HL-60/S4 treated with phorbol 12-myristate 13-acetate at 8.2 ng/mL for 4 days and 3 days (cell line): ENCODE results near the gene SFI1.
"Not testable (repeated sequence)": the region's sequence is repeated elsewhere in the genome, so short reads cannot be mapped to it uniquely, and the experiment has no call there.

Experiments used
- in situ Hi-C: fragments of 300-500 bp; cut with MboI; formaldehyde crosslinking; loops from 2 replicates; pipeline ENCODE4 v1.15.0; 2022; ENCODE audit warnings: low sequenced_read_pairs

The SFI1 gene

DNA sequence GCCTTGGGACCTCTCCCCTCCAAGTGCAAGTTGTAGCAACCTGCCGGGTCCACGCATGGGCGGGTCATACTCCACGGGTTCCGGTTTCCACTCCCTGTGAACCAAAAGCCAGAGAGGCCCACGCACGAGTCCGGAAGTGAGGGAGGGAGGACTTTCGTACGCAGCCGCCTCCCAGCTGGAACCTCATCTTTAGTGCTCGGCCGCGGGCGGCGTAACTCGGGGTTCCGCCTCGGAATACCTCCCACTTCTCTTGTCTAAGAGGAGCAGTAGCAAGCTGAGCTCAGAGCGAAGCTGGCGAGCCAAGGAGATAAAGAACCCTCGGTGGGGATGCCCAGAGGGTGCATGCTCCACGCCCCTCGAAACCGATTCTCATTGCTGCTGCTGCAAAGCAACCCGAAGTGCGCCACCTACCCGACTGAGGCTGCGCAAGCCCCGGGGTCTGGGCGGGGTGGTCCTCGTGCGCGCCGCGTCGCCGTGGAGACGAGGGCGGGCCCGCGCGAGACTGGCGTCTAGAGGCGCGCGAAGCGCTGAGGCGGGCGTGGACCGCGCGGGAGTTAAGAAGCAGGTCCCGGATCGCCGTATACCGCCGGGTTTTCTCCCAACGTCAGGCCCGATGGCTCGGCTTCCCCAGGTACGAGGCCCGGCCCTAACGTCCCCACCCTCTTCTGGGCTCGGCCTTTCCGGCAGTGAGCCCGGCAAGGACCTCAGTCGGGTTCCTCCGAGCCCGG, at the start of gene SFI1:
Gene SFI1, plus strand, starts transcription at position 530 of the 728 bp plus-strand sequence. CDS start 11,749 bp downstream, outside the sequence.
- in situ Hi-C loops: no loop called here

DNA sequence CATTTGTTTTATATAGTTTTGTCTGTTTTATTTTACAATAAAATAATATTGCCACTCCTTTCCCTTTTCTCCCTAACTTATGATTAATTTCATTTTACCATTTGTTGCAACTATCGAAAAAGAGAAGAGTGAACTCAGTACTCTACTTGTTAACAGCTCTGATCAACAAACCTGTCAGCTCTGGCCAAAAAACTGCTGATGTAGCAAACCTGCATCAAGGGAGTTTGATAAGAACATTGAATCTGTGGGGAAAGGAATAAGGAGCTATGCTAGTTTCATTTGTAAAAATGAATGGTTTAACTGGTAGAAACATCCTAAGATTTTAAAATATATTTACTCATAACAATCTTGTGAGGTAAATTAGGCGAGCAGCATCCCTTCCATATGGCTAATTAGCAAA, 49.6 kb upstream of the SFI1 start:
- in situ Hi-C loops: no loop called here

- in situ Hi-C loops: no loop called here
Observed at GRCh38 chr22:31447337-31447736, 49.0 kb upstream of the SFI1 start.

DNA sequence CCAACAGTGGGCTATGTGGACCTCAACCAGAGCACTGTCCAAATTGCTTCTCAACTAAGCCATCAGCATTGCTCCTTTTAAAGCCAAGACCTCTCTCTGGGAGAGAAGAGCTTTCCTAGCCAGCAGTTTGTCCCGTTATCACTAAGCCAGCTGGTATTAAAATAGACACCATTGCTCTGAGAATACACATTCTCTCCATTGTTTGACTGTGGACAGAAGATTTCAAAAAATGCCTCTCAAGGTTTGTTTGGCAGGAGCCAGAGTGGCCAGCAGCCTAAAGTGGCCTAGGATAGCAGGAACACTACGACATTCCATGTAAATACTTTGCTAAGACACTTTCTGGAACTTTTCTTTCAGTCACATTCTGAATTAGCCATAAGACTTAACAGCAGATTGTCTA, 48.0 kb upstream of the SFI1 start:
- in situ Hi-C loops: no loop called here

- in situ Hi-C loops: no loop called here
Observed at GRCh38 chr22:31449506-31449905, 46.8 kb upstream of the SFI1 start.

GRCh38 chr22:31451709-31452571, 44.4 kb upstream of the SFI1 start:
- in situ Hi-C loops: no loop called here

- in situ Hi-C loops: no loop called here
Observed at GRCh38 chr22:31461699-31462098, 34.6 kb upstream of the SFI1 start.

GRCh38 chr22:31465307-31465706, 31.0 kb upstream of the SFI1 start:
- in situ Hi-C loops: no loop called here

DNA sequence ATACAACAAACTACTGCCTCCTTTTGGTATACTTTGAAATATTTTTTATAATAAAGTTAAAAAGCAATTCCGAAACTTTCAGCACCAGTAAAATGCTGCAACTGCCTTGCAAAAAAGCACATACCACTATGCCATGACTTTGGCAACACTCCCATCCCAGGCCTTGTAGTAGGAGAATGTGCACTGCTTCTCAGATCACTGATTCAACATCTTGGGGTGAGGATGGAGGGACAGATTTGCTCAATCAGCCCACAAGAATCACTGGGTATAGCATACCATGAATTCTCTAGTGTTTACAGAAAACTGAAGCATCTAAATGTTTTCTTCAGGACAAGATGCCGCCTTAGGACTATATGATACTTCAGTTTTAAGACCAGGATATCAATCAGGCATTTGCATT, 21.6 kb upstream of the SFI1 start:
- in situ Hi-C loops: no loop called here

- in situ Hi-C loops: no loop called here
Observed at GRCh38 chr22:31475800-31476199, 20.5 kb upstream of the SFI1 start.

DNA sequence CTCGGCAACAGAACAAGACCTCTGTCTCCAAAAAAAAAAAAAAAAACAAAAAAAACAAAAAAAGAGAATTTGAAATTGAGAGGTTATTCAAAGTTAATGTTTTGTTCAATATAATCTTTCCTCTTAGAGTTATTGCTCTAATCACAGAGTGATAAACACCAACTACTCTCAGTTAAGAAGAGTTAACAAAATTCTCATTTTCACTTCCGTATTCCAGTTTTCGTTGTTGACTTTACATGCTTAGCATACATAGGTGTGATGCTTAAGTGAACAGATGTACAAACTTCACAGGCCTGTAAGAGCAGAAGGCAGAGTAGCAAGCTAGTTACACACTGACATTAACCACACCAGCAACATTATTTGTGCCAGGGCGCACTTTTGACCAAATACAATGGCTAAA, 19.0 kb upstream of the SFI1 start:
- in situ Hi-C loops: no loop called here

- in situ Hi-C loops: no loop called here
Observed at GRCh38 chr22:31481129-31481528, 15.2 kb upstream of the SFI1 start.

DNA sequence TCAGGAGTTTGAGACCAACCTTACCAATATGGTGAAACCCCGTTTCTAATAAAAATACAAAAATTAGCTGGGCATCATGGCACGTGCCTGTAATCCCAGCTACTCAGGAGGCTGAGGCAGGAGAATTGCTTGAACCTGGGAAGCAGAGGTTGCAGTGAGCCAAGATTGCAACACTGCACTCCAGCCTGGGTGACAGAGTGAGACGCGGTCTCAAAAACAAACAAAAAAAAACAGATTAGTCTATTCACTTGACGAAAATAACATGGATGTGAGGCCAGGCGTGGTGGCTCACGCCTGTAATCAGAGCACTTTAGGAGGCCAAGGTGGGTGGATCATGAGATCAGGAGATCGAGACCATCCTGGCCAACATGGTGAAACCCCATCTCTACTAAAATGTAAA, 13.9 kb upstream of the SFI1 start:
- in situ Hi-C loops: not testable (repeated sequence)

GRCh38 chr22:31486369-31486768, 10.0 kb upstream of the SFI1 start:
- in situ Hi-C loops: not testable (repeated sequence)

- in situ Hi-C loops: no loop called here
Observed at GRCh38 chr22:31486951-31487350, 9.4 kb upstream of the SFI1 start.

- in situ Hi-C loops: no loop called here
Observed at GRCh38 chr22:31488346-31488883, 7.9 kb upstream of the SFI1 start.

DNA sequence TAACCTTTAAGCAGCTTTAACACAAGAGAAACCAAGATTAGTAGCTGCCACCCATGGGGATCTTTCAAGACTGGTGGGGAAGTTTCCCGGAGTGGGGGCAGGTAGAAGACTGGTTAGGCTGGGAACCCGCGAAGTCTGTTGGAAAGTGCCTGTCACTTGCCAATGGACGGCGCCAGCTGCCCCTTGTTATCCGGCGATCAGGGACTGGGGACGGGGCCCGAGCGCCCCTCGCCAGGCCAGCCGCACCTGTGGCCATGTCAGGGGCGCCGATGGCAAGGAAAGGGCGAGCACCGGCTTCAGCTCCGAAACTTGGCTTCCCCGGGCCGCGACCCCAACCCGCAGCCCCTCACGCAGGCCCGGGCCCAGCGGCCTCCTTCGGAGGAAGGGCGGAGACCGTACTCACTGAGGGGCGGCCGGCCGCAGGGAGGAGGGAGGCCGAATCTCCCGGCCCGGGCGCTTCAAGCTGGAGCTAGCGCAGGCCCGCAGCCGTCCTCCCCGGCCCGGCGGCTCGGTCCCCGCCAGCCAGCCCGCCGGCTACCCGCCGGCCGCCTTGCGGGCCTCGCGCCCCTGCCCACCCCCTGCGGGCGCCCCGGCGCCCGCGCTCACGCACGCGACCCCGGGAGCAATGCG, 7.2 kb upstream of the SFI1 start:
- in situ Hi-C loops: no loop called here

GRCh38 chr22:31489632-31490495, 6.5 kb upstream of the SFI1 start, which contains the start of gene EIF4ENIF1:
Gene EIF4ENIF1 (minus strand): TSS chr22:31489842. CDS start chr22:31488718, 1,124 bp downstream.
- in situ Hi-C loops: no loop called here

GRCh38 chr22:31490496-31490925, 5.8 kb upstream of the SFI1 start:
- in situ Hi-C loops: no loop called here

DNA sequence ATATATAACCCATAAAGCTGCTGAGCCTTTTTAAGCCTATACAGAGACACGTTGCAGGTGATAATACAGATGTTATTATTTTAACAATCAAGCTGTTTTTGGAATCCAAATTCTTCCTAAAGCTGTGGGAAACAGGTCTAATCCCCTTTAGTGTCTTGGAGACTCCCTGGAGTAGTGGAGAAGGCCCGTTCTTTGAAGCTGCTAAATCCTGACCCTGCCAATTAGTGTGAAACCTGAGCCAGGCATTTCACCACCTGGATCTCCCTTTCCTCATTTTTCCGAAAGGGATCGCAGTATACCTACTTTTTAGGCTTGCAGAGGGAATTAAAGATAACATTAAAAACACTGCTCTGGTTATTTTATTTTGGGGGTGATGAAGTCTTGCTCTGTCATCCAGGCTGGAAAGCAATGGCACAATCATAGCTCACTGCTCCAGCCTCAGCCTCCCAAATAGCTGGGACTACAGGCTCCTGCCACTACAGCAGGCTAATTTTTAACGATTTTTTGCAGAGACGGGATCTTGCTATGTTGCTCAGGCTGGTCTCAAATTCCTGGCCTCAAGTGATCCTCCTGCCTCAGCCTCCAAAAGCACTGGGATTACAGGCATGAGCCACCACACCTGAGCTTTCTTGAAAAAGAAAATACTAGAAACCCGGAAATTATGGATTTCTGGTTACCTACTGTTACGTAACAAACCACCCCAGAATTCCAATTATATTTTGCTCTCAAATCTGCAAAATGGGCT, 4.9 kb upstream of the SFI1 start:
- in situ Hi-C loops: no loop called here
